Stimulated activated naive CD8-positive, alpha-beta T cell treated with anti-CD3 and anti-CD28 coated beads, Interleukin-15, amount 100 ng/mL, for 72 hours (primary cell): ENCODE data around the gene DGKE.

ENCODE experiments used
- ATAC-seq: fragments of 150-1000 bp; cut with Tn5 transposase; 2 replicates; pipeline ENCODE4 v1.10.0; 2021; ENCODE audit warnings: mild to moderate bottlenecking, moderate library complexity
- DNase-seq, 2 donors: peaks; one replicate each; pipeline ENCODE4 v3.0.0; 2021 to 2022
- H3K27ac Mint-ChIP-seq, 2 donors: one replicate each; pipeline ENCODE4 v1.8.0; 2022; ENCODE audit warnings: mild to moderate bottlenecking in 2 of 2, mixed read lengths in 2 of 2, moderate library complexity in 2 of 2
- H3K27me3 Mint-ChIP-seq: one replicate; pipeline ENCODE4 v1.8.0; 2022; ENCODE audit warnings: mixed read lengths
- H3K4me1 Mint-ChIP-seq: one replicate; pipeline ENCODE4 v1.8.0; 2022; ENCODE audit warnings: mild to moderate bottlenecking, mixed read lengths
- H3K4me3 Mint-ChIP-seq, 2 donors: one replicate each; pipeline ENCODE4 v1.8.0; 2022; ENCODE audit warnings: mild to moderate bottlenecking in 2 of 2, mixed read lengths in 2 of 2, moderate library complexity in 1 of 2
- H3K9me3 Mint-ChIP-seq, 2 donors: one replicate each; pipeline ENCODE4 v1.8.0; 2022; ENCODE audit warnings: mixed read lengths in 2 of 2

DGKE gene

GRCh38 chr17:56908001-56908542 lies 74.1 kb downstream of the DGKE start:
- H3K4me3 Mint-ChIP-seq, result peak overlapping the region in 1 of 2 donors; percentile 5
- DNase-seq (peak in 1 of 2 donors; percentile 21), ATAC-seq (peak; percentile 47)
- no peaks in the 10 kb centered on the region for H3K27me3 Mint-ChIP-seq
- H3K27ac Mint-ChIP-seq, result no peak overlapping the region
- peaks cover 56% of the 10 kb centered on the region for H3K4me1 Mint-ChIP-seq
- H3K9me3 Mint-ChIP-seq, result no peaks in the 10 kb centered on the region

- H3K27me3 Mint-ChIP-seq, result no peaks in the 10 kb centered on the region
- ATAC-seq (no peak), DNase-seq (no peak)
- peaks cover 57% of the 10 kb centered on the region for H3K4me1 Mint-ChIP-seq
- H3K4me3 Mint-ChIP-seq, result peak overlapping the region; percentile 90 to 97
- H3K27ac Mint-ChIP-seq, result peak overlapping the region in 1 of 2 donors; percentile 94
- H3K9me3 Mint-ChIP-seq, result no peaks in the 10 kb centered on the region
These were observed 76.0 kb downstream of the DGKE start for GRCh38 chr17:56909742-56910508.

DNA sequence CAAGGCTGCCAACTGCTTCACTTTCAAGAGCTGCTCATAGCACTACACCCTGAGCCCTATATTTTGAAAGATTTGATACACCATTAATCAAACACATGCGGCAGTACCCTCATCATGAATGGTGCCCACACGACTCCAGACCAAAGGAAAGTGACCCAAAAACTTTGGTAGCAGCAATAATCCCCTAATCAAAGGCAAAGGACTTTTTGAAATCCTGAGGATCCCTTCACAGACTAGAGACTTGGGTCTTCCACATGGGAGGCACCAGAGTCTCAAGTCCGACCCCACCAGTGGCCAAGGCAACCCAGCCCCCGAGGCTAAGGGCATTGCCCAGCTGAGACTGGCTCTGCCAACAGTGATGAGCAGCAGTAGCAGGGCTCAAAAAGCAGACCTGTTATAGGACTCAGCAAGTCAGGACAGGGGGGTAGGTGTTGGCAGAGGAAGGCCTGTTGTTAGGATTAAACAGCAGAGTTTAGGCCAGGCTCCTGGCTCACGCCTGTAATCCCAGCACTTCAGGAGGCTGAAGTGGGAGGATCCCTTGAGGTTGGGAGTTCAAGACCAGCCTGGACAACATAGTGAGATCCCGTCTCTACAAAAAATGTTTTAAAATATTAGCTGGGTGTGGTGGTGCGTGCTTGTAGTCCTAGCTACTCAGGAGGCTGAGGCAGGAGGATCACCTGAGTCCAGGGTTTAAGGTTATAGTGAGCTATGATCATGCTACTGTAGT lies 76.7 kb downstream of the DGKE start:
- Mint-ChIP-seq H3K27ac (peak overlapping the region; percentile 21 to 94), H3K4me3 (peak overlapping the region; percentile 90 to 97), H3K27me3 (no peaks in the 10 kb centered on the region), H3K4me1 (peaks cover 62% of the 10 kb centered on the region), H3K9me3 (no peaks in the 10 kb centered on the region)
- DNase-seq (no peak), ATAC-seq (no peak)

- Mint-ChIP-seq H3K27ac (peak overlapping the region; percentile 95 to 97), H3K9me3 (peaks cover 0 to under 1% of the 10 kb centered on the region in 2 donors), H3K4me3 (peak overlapping the region; percentile 90 to 97), H3K4me1 (peaks cover 70% of the 10 kb centered on the region), H3K27me3 (no peaks in the 10 kb centered on the region)
- ATAC-seq (no peak), DNase-seq (peak; percentile 13 to 38)
These were observed 78.4 kb downstream of the DGKE start for GRCh38 chr17:56912105-56912999.

DNA sequence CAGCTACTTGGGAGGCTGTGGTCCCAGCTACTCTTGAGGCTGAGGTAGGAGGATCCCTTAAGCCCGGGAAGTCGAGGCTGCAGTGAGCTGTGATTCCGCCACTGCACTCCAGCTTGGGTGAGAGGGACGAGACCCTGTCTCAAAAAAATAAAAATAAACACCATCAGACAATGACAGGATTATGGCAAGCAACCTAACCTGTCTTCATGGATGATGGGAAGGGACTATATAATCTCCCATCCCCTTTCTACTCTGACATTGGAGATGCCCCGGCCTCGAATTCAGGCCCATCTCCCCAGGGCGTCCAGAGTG lies 79.0 kb downstream of the DGKE start:
- Mint-ChIP-seq H3K4me3 (peak overlapping the region; percentile 90 to 97), H3K27me3 (no peaks in the 10 kb centered on the region), H3K4me1 (peaks cover 64% of the 10 kb centered on the region), H3K9me3 (peaks cover 5 to 6% of the 10 kb centered on the region in 2 donors), H3K27ac (peak overlapping the region; percentile 95 to 97)
- ATAC-seq, result no peak
- DNase-seq, result no peak

DNA sequence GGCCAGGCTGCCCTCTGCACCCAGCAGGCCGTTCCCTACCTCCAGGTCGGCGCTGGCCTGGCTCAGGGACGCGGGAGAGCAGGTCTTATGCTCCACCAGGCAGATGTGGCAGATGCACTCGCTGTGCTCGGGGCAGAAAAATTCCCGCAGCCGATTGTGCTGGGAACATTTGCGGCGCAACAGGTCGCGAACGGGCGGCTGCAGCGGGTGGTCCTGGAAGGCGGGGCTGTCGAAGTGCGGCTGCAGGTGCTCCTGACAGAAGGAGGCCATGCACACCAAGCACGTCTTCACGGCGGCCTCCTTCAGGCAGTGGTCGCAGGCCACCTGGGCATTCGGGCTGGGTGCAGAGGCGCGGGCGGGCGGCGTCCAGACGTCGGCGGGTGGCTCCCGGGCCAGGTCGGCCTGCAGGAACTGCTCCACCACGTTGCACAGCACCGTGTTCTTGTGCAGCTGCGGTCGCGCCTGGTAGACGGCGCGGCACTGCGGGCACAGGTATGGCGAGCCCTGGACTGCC lies 79.5 kb downstream of the DGKE start:
- Mint-ChIP-seq H3K4me1 (peaks cover 60% of the 10 kb centered on the region), H3K27ac (peak overlapping the region; percentile 95 to 97), H3K27me3 (no peaks in the 10 kb centered on the region), H3K9me3 (peaks cover 6 to 7% of the 10 kb centered on the region in 2 donors), H3K4me3 (peak overlapping the region; percentile 90 to 97)
- ATAC-seq (peak; percentile 60), DNase-seq (no peak)

- peaks cover 7 to 10% of the 10 kb centered on the region in 2 donors for H3K9me3 Mint-ChIP-seq
- peak; percentile 77 to 85 for DNase-seq
- H3K4me1 Mint-ChIP-seq, result peaks cover 58% of the 10 kb centered on the region
- H3K27ac Mint-ChIP-seq, result peak within 1 kb of the TSS; percentile 97 to 100
- H3K4me3 Mint-ChIP-seq, result peak within 1 kb of the TSS; percentile 90 to 97
- peak; percentile 83 for ATAC-seq
- H3K27me3 Mint-ChIP-seq, result no peaks in the 10 kb centered on the region
These were observed 80.1 kb downstream of the DGKE start, which contains the start of gene TRIM25 for GRCh38 chr17:56913867-56914580. Gene TRIM25, minus strand, starts transcription at chr17:56914049. Its CDS starts 61 bp downstream, at chr17:56913988.

GRCh38 chr17:56914581-56915273 lies 80.8 kb downstream of the DGKE start:
- no peak for DNase-seq
- H3K4me3 Mint-ChIP-seq, result peak overlapping the region; percentile 90 to 97
- no peak for ATAC-seq
- H3K9me3 Mint-ChIP-seq, result peaks cover 7 to 15% of the 10 kb centered on the region in 2 donors
- H3K27ac Mint-ChIP-seq, result peak overlapping the region; percentile 97 to 100
- peaks cover 61% of the 10 kb centered on the region for H3K4me1 Mint-ChIP-seq
- H3K27me3 Mint-ChIP-seq, result no peaks in the 10 kb centered on the region

- no peaks in the 10 kb centered on the region for H3K27me3 Mint-ChIP-seq
- DNase-seq (no peak), ATAC-seq (no peak)
- H3K4me1 Mint-ChIP-seq, result peaks cover 42% of the 10 kb centered on the region
- H3K4me3 Mint-ChIP-seq, result no peak overlapping the region
- H3K9me3 Mint-ChIP-seq, result peaks cover 7 to 17% of the 10 kb centered on the region in 2 donors
- H3K27ac Mint-ChIP-seq, result peak overlapping the region in 1 of 2 donors; percentile 21
These were observed 83.8 kb downstream of the DGKE start for GRCh38 chr17:56917559-56918296.

DNA sequence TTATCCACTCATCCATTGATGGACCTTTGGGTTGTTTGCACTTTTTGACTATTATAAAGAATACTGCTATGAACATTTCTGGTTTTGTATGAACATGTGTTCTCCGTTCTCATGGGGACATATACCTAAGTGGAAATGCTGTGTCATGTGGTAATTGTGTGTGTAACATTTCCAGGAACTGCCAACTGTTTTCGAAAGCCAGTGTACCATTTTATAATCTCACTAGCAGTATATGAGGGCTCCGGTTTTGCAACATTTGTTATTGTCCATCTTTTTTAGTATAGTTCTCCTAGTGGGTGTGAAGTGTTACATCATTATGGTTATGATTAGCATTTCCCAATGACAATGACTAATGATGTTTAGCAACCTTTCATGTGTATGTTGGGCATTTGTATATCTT lies 85.0 kb downstream of the DGKE start:
- Mint-ChIP-seq H3K9me3 (peaks cover 7 to 17% of the 10 kb centered on the region in 2 donors), H3K4me3 (no peak overlapping the region), H3K27ac (no peak overlapping the region), H3K4me1 (peaks cover 42% of the 10 kb centered on the region), H3K27me3 (no peaks in the 10 kb centered on the region)
- DNase-seq (no peak), ATAC-seq (peak; percentile 3)
